Measurements from ENCODE around the gene SLC25A23.
A peak's percentile ranks its signal among the peaks of the same experiment; 100 is the strongest.

The SLC25A23 gene

GRCh38 chr19:6480848-6481415, 21.3 kb upstream of the SLC25A23 start:
- DNase-seq, result no peak

GRCh38 chr19:6479836-6480398, 20.3 kb upstream of the SLC25A23 start:
- DNase-seq, result no peak

GRCh38 chr19:6478815-6479214, 19.2 kb upstream of the SLC25A23 start:
- DNase-seq, result no peak

- DNase-seq, result no peak
Observed at GRCh38 chr19:6476896-6477431, 17.4 kb upstream of the SLC25A23 start.

- DNase-seq, result peak; percentile 54
Observed at GRCh38 chr19:6476155-6476895, 16.7 kb upstream of the SLC25A23 start.

- DNase-seq, result no peak
Observed at GRCh38 chr19:6475321-6476108, 15.9 kb upstream of the SLC25A23 start.

GRCh38 chr19:6473647-6474046, 14.1 kb upstream of the SLC25A23 start:
- DNase-seq, result no peak

GRCh38 chr19:6472713-6473112, 13.1 kb upstream of the SLC25A23 start:
- no peak for DNase-seq

GRCh38 chr19:6471076-6471475, 11.5 kb upstream of the SLC25A23 start:
- DNase-seq, result no peak

- DNase-seq, result no peak
Observed at GRCh38 chr19:6470173-6470572, 10.6 kb upstream of the SLC25A23 start.

- DNase-seq, result no peak
Observed at GRCh38 chr19:6467384-6467783, 7.8 kb upstream of the SLC25A23 start.

GRCh38 chr19:6466526-6467248, 7.1 kb upstream of the SLC25A23 start:
- DNase-seq, result no peak

- no peak for DNase-seq
Observed at GRCh38 chr19:6465663-6466062, 6.1 kb upstream of the SLC25A23 start.

GRCh38 chr19:6465006-6465405, 5.4 kb upstream of the SLC25A23 start:
- no peak for DNase-seq

- no peak for DNase-seq
Observed at GRCh38 chr19:6464070-6464873, 4.7 kb upstream of the SLC25A23 start, which contains the start of gene CRB3. Gene CRB3, plus strand, starts transcription at chr19:6464271. Its CDS starts 431 bp downstream, at chr19:6464702.

GRCh38 chr19:6460099-6460884, 700 bp upstream of the SLC25A23 start:
- peak; percentile 93 for DNase-seq

GRCh38 chr19:6458695-6459261, 814 bp downstream of the SLC25A23 start:
- DNase-seq, result no peak

GRCh38 chr19:6457958-6458694, 1.5 kb downstream of the SLC25A23 start:
- no peak for DNase-seq

- no peak for DNase-seq
Observed at GRCh38 chr19:6455924-6456323, 3.7 kb downstream of the SLC25A23 start.
